PC-9 (cell line): ENCODE data around the gene SGPL1.

Experiments
- CTCF ChIP-seq: fragments of 200-600 bp; sonication (generic); conservative IDR thresholded peaks from 2 replicates; pipeline ENCODE4 v1.6.1; 2017; ENCODE audit warnings: mixed run types, antibody characterized with exemption, mild to moderate bottlenecking, moderate library complexity
- EZH2 ChIP-seq: fragments of 200-600 bp; sonication (generic); IDR thresholded peaks from 2 replicates; pipeline ENCODE4 v1.8.0; 2017; ENCODE audit warnings: antibody characterized with exemption, low read depth

- TF ChIP-seq CTCF, result no peak
- TF ChIP-seq EZH2, result no peak
Observed at GRCh38 chr10:70785190-70785589, 30.6 kb upstream of the SGPL1 start, which contains the start of gene TBATA.
